Activated CD4-positive, alpha-beta T cell treated with anti-CD3 and anti-CD28 coated beads, Interleukin-2, amount 50 U/mL, for 24 hours (primary cell): ENCODE data around the gene CPNE5.

ENCODE experiments used
- DNase-seq, 2 donors: peaks; one replicate each; pipeline ENCODE4 v3.0.0-alpha.2; 2020; ENCODE audit warnings: low read depth in 1 of 2, low spot score in 1 of 2

The CPNE5 gene

GRCh38 chr6:36838896-36839748 is at the start of gene CPNE5:
Gene CPNE5, minus strand, starts transcription at chr6:36839444. Its CDS starts 67 bp downstream, at chr6:36839377.
- no peak for DNase-seq

GRCh38 chr6:36888115-36888643 is 48.9 kb upstream of the CPNE5 start:
- no peak for DNase-seq

- no peak for DNase-seq
Measured at GRCh38 chr6:36886950-36887618, 47.8 kb upstream of the CPNE5 start.

GRCh38 chr6:36885461-36886401 is 46.5 kb upstream of the CPNE5 start, which contains the start of gene C6orf89:
Gene C6orf89, plus strand, starts transcription at chr6:36885952. Its CDS starts 13,493 bp downstream, at chr6:36899445.
- peak; percentile 88 to 98 for DNase-seq

- DNase-seq: no peak
Measured at GRCh38 chr6:36884610-36885009, 45.4 kb upstream of the CPNE5 start.

- no peak for DNase-seq
Measured at GRCh38 chr6:36875250-36875633, 36.0 kb upstream of the CPNE5 start.

- peak; percentile 80 to 81 for DNase-seq
Measured at GRCh38 chr6:36874443-36875249, 35.4 kb upstream of the CPNE5 start, which contains the start of gene PPIL1. Gene PPIL1, minus strand, starts transcription at chr6:36874803. Its CDS starts 31 bp downstream, at chr6:36874772.

- DNase-seq: no peak
Measured at GRCh38 chr6:36873612-36874442, 34.6 kb upstream of the CPNE5 start.

GRCh38 chr6:36873115-36873514 is 33.9 kb upstream of the CPNE5 start:
- DNase-seq: no peak

- no peak for DNase-seq
Measured at GRCh38 chr6:36871686-36872085, 32.4 kb upstream of the CPNE5 start.

GRCh38 chr6:36867471-36868224 is 28.4 kb upstream of the CPNE5 start:
- no peak for DNase-seq

- no peak for DNase-seq
Measured at GRCh38 chr6:36865835-36866234, 26.6 kb upstream of the CPNE5 start.

GRCh38 chr6:36863670-36864540 is 24.7 kb upstream of the CPNE5 start:
- DNase-seq: no peak

- no peak for DNase-seq
Measured at GRCh38 chr6:36862848-36863382, 23.7 kb upstream of the CPNE5 start.

- DNase-seq: no peak
Measured at GRCh38 chr6:36862164-36862847, 23.1 kb upstream of the CPNE5 start.

- DNase-seq: no peak
Measured at GRCh38 chr6:36860126-36860525, 20.9 kb upstream of the CPNE5 start.
